Stimulated activated CD8-positive, alpha-beta memory T cell treated with anti-CD3 and anti-CD28 coated beads, Interleukin-15, amount 100 ng/mL, for 1 hour (primary cell): ENCODE measurements around the gene BNIP3.

Experiments used
- DNase-seq: peaks from one replicate; pipeline ENCODE4 v3.0.0-alpha.2; 2020; ENCODE audit warnings: low read depth

BNIP3 gene

DNA sequence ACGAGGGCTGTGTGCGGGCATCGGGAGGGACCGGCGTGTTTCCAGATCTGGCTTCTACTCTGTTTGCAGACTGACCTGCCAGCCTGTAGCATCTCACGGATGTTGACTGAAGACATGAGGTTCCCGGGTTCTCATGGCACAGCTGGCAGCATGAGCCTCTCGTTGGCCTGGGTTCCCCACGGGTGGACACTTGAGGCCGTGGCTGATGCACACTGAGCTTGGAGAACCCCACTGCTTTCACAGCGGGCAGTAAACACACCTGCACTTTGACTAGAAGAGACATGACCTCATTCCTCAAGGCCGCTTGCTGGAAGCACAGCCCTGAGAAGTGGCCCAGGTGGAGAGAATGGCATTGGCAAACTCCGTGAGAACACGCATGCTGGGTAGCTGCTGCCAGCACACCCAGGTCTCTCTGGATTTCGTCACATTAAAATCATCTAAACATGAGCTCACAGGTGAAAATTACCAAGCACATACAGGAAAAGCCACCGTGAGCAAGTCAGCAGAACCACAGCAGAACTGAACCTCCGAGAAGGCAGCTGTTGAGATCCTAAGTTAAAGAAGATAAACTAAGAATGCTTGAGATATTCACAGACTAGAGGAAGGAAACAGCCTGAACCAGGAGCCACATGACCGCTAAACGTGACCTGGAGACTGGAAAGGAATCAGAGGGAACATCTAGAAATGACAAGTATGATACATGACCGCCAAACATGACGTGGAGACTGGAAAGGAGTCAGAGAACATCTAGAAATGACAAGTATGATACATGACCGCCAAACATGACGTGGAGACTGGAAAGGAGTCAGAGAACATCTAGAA, 32.5 kb downstream of the BNIP3 start:
- DNase-seq: no peak

DNA sequence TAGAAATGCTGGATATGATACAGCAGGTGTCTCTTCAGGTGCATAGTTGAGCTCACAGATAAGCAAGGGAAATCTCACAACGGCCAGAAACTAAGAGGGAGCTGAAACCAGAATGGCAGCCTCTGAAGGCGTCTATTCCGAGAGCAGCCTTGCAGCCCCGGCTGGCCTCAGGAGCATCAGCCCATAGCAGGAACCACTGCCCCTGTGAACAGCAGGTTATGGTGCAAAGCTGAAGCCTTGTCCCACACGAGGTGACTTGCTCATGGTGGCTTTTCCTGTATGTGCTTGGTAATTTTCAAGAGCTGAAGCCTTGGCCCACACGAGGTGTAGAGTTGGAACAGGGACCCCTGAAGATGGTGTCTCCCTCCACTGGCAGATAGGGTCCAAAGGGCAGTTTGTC, 33.2 kb downstream of the BNIP3 start:
- DNase-seq: no peak

DNA sequence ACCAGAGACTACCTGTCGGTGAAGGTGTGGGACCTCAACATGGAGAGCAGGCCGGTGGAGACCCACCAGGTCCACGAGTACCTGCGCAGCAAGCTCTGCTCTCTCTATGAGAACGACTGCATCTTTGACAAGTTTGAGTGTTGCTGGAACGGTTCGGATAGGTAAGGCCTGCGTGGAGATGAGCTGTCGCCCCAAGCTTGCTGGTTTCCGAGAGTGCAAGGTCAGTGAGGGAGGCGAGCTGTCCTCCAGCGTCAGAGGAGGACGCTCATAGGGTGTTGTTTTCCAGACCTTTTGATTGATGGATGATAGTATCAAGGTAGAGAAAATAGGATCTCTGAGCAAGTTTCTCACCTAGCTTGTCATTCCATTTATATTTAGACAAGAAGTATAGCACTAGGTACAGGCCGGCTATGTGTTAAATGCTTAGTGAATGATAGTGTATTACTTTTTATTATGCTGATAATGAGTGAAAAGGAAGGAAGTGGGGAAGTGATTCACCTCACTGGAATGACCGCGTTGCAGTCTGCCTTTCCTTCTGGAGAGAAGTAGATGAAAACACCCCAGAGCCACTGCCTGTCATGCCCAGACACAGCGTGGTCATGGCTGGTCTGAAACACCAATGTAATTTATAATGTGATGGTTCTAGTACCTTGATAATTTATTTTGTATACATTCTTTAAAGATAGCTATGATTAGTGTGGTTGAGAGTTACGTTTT, 33.9 kb downstream of the BNIP3 start:
- no peak for DNase-seq

DNA sequence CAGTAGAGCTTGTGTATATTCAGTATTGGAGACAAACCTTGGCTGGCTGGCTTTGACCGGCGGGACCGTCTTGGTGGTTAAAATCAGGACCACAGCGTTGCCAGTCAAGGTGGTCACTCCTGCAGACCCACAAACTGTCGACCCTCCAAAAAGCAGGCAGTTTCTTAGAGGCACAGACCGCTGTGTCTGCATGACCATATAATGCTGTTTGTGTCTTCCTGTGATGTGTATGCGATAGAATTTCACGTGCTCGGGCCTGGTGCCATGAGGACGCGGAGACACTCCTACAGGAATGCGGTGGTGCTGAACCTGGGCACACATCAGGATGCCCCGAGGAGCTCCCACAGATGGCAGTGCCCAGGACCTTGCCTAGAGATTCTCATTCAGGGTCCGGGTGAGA, 34.8 kb downstream of the BNIP3 start:
- DNase-seq: no peak

- DNase-seq: no peak
Observed at GRCh38 chr10:131946321-131946751, 35.4 kb downstream of the BNIP3 start.

DNA sequence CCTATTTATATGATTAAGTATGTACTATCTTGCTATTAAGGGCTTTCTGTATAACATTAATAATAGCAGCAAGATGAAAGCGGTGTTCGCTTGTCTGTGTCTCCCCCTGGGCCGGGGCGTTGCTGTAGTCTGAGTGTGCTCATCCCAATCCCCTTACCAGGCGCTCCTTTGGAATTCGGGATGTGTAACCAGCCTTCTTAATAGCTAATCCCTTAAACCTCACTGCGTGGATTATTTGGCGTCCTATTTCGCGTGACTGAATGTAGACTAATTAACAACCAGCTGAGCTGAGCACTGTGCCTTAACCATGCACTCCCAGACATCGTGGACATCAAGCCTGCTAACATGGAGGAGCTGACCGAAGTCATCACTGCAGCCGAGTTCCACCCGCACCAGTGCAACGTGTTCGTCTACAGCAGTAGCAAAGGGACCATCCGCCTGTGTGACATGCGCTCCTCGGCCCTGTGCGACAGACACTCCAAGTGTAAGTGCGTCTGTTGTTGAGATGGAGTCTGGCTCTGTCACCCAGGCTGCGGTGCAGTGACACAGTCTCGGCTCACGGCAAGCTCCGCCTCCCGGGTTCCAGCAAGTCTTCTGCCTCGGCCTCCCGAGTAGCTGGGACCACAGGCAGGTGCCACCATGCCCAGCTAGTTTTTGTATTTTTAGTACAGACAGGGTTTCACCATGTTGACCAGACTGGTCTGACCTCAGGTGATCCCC, 36.6 kb downstream of the BNIP3 start:
- DNase-seq: no peak

GRCh38 chr10:131944412-131944811, 37.3 kb downstream of the BNIP3 start:
- no peak for DNase-seq

- no peak for DNase-seq
Observed at GRCh38 chr10:131943021-131943814, 38.5 kb downstream of the BNIP3 start.

DNA sequence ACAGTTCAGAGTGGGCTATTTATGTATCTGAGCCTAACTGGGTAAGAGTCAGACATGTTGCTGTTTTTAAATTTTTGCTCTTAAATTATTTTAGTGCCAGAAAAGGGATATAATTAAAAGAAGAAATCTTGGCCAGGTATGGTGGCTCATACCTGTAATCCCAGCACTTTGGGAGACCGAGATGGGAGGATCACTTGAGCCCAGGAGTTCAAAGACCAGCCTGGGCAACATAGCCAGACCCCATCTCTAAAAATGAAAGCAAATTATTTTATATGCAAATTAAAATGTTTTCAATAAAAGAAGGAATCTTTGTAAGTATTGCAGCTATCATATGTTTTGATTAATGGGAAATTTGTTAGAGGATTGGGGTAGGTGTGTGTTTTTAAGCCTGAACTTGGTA, 39.3 kb downstream of the BNIP3 start:
- DNase-seq: no peak

DNA sequence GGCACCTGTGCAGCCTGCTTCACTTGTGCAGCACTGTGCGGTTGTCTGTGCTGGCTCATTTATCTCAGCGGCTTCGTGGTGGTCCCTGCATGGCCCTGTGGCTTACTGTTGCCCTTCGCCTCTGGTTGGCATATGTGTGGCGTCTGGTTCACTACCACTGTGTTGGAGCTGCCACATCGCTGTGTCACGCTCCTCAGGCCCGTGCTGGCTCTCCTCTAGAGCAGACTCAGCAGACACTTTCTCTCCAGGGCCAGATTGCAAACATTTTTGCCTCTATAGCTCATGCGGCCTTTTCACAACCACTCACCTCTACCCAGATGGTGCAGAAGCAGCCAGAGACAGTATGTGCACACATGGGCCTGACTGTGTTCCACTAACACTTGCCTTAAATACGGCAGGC, 43.0 kb downstream of the BNIP3 start:
- DNase-seq: no peak

GRCh38 chr10:131937836-131938235, 43.9 kb downstream of the BNIP3 start:
- DNase-seq: no peak

- no peak for DNase-seq
Observed at GRCh38 chr10:131936736-131937135, 45.0 kb downstream of the BNIP3 start.

GRCh38 chr10:131936294-131936693, 45.4 kb downstream of the BNIP3 start:
- no peak for DNase-seq

DNA sequence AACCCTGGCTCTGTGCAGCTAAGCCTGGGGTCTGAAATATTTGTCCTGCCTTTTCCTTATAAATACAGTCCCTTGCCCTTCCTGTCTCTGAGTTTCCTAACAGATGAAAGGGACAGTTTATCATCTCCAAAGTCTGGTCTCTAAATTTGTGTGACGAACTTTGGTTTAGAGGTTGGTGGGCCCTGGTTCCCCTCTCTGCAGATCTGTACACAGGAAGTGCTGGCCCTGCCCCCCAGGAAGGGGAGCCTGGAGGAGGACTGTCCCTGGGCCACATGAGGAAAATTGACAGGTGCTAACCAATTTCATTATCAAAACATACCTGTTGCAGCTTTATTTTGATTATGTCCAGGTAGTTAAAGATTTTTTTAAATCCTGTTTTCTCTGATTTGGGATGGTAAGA, 46.5 kb downstream of the BNIP3 start:
- DNase-seq: no peak

DNA sequence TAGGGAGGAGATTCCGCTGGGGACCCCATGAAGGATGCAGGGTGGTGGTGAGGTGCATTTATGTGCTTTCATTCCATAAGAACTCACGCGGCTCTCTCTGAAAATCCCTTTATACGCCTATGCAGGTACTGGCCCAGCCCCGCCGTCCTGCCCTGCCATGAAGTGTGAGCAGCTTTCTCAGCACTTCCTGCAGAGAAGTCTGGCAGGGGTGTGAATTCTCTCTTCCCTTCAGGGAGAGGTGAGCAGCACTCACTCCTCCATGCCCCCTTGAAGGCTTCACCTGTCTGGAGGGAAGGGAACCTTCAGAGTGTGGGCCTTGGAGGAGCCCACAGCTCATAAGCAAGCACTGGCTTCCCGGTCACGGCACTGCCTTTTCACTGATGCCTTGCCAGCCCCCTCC, 47.0 kb downstream of the BNIP3 start:
- no peak for DNase-seq

DNA sequence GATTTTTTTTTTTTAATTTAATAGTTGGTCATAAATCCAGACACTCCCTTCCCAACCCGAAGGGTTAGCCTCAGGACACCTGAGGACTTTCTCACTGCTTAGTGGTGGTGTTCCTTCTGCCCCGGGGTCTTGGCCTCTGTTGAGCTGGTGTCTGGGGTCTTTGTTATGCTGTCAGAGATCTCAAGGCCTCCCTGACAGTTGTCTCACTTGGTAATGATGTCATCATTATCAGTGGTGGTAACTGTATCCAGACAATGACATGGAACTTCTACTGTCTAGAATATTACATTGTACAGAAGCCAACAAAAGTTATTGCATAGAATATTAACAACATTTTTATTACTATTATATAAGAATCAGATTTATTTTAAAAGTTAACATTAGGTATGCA, 48.0 kb downstream of the BNIP3 start:
- no peak for DNase-seq

GRCh38 chr10:131933016-131933695, 48.6 kb downstream of the BNIP3 start:
- DNase-seq: no peak

DNA sequence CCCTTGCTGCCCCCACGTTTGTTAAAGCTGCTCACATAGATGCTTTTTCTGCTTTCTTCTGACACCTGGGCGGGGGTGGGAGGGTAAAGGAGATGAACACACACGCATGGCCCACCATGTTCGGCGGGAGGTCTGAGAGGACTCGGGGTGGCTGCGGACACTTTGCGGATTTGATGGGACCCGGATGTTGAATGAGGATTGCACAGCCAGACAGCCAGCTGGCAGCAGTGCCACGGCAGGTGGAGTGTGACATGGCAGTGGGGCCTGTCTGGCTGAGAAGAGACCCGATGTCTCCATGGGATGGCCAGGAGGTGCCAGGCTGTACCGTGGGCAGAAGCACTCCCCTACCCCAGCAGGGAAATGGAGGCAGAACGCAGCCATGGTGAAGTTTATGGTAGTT, 49.7 kb downstream of the BNIP3 start:
- no peak for DNase-seq

- DNase-seq: no peak
Observed at GRCh38 chr10:131930586-131931330, 51.0 kb downstream of the BNIP3 start.

GRCh38 chr10:131930150-131930549, 51.6 kb downstream of the BNIP3 start:
- no peak for DNase-seq
